Loucy (cell line): ENCODE measurements around the gene ACP6.

Experiments used
- H2AFZ ChIP-seq: fragments of 200-600 bp; sonication (generic); 2 replicates; pipeline ENCODE4 v1.6.0; 2016; ENCODE audit warnings: antibody characterized with exemption, mild to moderate bottlenecking, low read length, moderate library complexity
- H3F3A ChIP-seq: fragments of 200-600 bp; 2 replicates; pipeline ENCODE4 v1.6.0; 2016; ENCODE audit warnings: antibody characterized with exemption, low read depth, mild to moderate bottlenecking
- H3K27me3 ChIP-seq: fragments of 200-600 bp; sonication (generic); 2 replicates; pipeline ENCODE4 v1.6.1; 2014; ENCODE audit warnings: low read length, mild to moderate bottlenecking; ENCODE audit not compliant: insufficient read depth, poor library complexity, severe bottlenecking
- H3K36me3 ChIP-seq: fragments of 200-600 bp; sonication (generic); 2 replicates; pipeline ENCODE4 v1.6.1; 2016; ENCODE audit warnings: low read length; ENCODE audit not compliant: insufficient read depth
- H3K4me1 ChIP-seq: fragments of 200-600 bp; sonication (generic); 2 replicates; pipeline ENCODE4 v1.5.1; 2014; ENCODE audit warnings: low read length, mild to moderate bottlenecking; ENCODE audit not compliant: insufficient read depth, poor library complexity, severe bottlenecking
- H3K4me2 ChIP-seq: fragments of 200-600 bp; sonication (generic); 2 replicates; pipeline ENCODE4 v1.6.0; 2014; ENCODE audit warnings: antibody characterized with exemption, low read length, low read depth, mild to moderate bottlenecking; ENCODE audit not compliant: poor library complexity, severe bottlenecking
- H3K4me3 ChIP-seq: fragments of 200-600 bp; sonication (generic); 2 replicates; pipeline ENCODE4 v1.5.1; 2014; ENCODE audit warnings: low read length, mild to moderate bottlenecking, mixed read lengths; ENCODE audit not compliant: poor library complexity, severe bottlenecking
- H3K79me2 ChIP-seq: fragments of 200-600 bp; sonication (generic); 2 replicates; pipeline ENCODE4 v1.6.1; 2014; ENCODE audit warnings: low read length; ENCODE audit not compliant: insufficient read depth
- H3K9ac ChIP-seq: fragments of 200-600 bp; sonication (generic); 2 replicates; pipeline ENCODE4 v1.6.0; 2014; ENCODE audit warnings: mild to moderate bottlenecking, low read depth, low read length, moderate library complexity; ENCODE audit not compliant: poor library complexity, severe bottlenecking
- H3K9me2 ChIP-seq: fragments of 200-600 bp; sonication (generic); replicated peaks from 2 replicates; pipeline ENCODE4 v1.6.1; 2016; ENCODE audit warnings: low read depth, low read length, mixed read lengths
- H3K9me3 ChIP-seq: fragments of 200-600 bp; sonication (generic); 2 replicates; pipeline ENCODE4 v1.6.1; 2014; ENCODE audit warnings: mild to moderate bottlenecking, antibody characterized with exemption, low read length, low read depth; ENCODE audit not compliant: insufficient read depth
- H4K20me1 ChIP-seq: fragments of 200-600 bp; sonication (generic); 2 replicates; pipeline ENCODE4 v1.6.0; 2014; ENCODE audit warnings: antibody characterized with exemption, low read length, mild to moderate bottlenecking; ENCODE audit not compliant: insufficient read depth, poor library complexity, severe bottlenecking
- EZH2phosphoT487 ChIP-seq: fragments of 200-600 bp; IDR thresholded peaks from 2 replicates; pipeline ENCODE4 v1.6.1; 2018; ENCODE audit warnings: antibody characterized with exemption, mild to moderate bottlenecking, moderate library complexity, borderline replicate concordance
- TF ChIP-seq, protein P1 (sequence below): fragments of 200-600 bp; sonication (generic); conservative IDR thresholded peaks from 2 replicates; pipeline ENCODE4 v1.5.1; 2014; ENCODE audit warnings: mild to moderate bottlenecking, antibody characterized with exemption, low read length

The ACP6 gene

DNA sequence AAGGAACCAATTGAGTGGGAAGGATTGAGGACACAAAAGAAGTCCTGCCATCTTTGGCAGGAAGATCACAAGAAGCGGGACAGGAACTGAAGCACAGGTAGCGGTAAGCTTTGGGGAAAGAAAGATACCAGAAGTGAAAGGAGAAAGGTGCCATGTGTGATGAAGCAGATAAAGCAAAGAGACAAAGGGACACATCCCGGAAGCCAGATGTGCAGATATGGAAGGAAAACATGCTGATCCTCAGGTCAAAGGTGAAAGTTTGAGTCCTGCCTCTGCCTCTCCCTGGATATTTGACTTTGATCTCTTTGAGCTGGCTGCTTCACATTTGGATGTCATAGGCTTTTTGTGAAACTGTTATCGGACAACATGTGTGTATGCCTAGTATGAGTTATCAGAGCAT, 34.0 kb downstream of the ACP6 start:
- Histone ChIP-seq H3K4me1 (no peaks in the 10 kb centered on the region), H3K9me2 (no peaks in the 10 kb centered on the region), H3K79me2 (no peaks in the 10 kb centered on the region), H3F3A (no peaks in the 10 kb centered on the region), H3K4me3 (no peak overlapping the region), H3K4me2 (no peak overlapping the region), H3K36me3 (no peaks in the 10 kb centered on the region), H4K20me1 (no peaks in the 10 kb centered on the region), H3K9me3 (no peaks in the 10 kb centered on the region), H2AFZ (no peak overlapping the region), H3K27me3 (no peaks in the 10 kb centered on the region), H3K9ac (no peak overlapping the region)
- TF ChIP-seq, protein P1, sequence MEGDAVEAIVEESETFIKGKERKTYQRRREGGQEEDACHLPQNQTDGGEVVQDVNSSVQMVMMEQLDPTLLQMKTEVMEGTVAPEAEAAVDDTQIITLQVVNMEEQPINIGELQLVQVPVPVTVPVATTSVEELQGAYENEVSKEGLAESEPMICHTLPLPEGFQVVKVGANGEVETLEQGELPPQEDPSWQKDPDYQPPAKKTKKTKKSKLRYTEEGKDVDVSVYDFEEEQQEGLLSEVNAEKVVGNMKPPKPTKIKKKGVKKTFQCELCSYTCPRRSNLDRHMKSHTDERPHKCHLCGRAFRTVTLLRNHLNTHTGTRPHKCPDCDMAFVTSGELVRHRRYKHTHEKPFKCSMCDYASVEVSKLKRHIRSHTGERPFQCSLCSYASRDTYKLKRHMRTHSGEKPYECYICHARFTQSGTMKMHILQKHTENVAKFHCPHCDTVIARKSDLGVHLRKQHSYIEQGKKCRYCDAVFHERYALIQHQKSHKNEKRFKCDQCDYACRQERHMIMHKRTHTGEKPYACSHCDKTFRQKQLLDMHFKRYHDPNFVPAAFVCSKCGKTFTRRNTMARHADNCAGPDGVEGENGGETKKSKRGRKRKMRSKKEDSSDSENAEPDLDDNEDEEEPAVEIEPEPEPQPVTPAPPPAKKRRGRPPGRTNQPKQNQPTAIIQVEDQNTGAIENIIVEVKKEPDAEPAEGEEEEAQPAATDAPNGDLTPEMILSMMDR = no peak
- no peak for TF ChIP-seq EZH2phosphoT487

DNA sequence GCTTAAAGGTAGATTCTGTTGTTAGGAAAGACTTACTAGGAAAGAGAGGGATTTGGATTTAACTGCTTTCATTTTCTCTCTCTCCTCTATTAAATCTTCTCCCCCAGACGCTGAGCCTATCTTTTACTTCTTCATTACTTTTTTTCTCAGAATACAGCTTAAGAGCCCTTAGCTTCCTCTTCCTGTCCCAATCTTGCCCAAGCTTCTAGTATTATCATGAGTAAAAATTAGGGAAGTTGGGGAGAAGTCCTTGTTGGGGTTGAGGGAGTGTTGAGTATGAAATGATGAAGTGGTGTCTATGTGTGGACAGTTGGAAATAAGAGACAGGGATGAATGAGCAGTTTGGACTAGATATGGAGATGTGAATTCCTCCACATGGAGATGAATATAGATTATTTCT, 35.0 kb downstream of the ACP6 start:
- no peaks in the 10 kb centered on the region for H3K4me1 ChIP-seq

GRCh38 chr1:147634645-147635044, 35.7 kb downstream of the ACP6 start:
- no peak overlapping the region for H3K4me2 ChIP-seq
- no peaks in the 10 kb centered on the region for H3K4me1 ChIP-seq
- no peaks in the 10 kb centered on the region for H4K20me1 ChIP-seq
- no peak overlapping the region for H2AFZ ChIP-seq
- H3K36me3 ChIP-seq = no peaks in the 10 kb centered on the region
- H3K9me2 ChIP-seq = no peaks in the 10 kb centered on the region
- TF ChIP-seq EZH2phosphoT487 = no peak
- TF ChIP-seq, protein P1 = no peak
- no peaks in the 10 kb centered on the region for H3F3A ChIP-seq
- no peak overlapping the region for H3K4me3 ChIP-seq
- H3K9ac ChIP-seq = no peak overlapping the region
- no peaks in the 10 kb centered on the region for H3K79me2 ChIP-seq
- no peaks in the 10 kb centered on the region for H3K27me3 ChIP-seq
- H3K9me3 ChIP-seq = no peaks in the 10 kb centered on the region

More for the DNA sequence above, 35.0 kb downstream of the ACP6 start:
- H3K27me3 ChIP-seq = no peaks in the 10 kb centered on the region
- no peaks in the 10 kb centered on the region for H3K36me3 ChIP-seq
- H4K20me1 ChIP-seq = no peaks in the 10 kb centered on the region
- H3K4me3 ChIP-seq = no peak overlapping the region
- H2AFZ ChIP-seq = no peak overlapping the region
- H3K4me2 ChIP-seq = no peak overlapping the region
- no peaks in the 10 kb centered on the region for H3K9me2 ChIP-seq
- H3F3A ChIP-seq = no peaks in the 10 kb centered on the region
- no peak overlapping the region for H3K9ac ChIP-seq
- H3K79me2 ChIP-seq = no peaks in the 10 kb centered on the region
- no peak for TF ChIP-seq EZH2phosphoT487
- TF ChIP-seq, protein P1 = no peak
- H3K9me3 ChIP-seq = no peaks in the 10 kb centered on the region
